ENCODE measurements around the gene ULBP3. TPM values are rescaled to one million over a fixed set of nuclear protein-coding genes. Genes with fewer than 3 reads are reported as not detected.

The ULBP3 gene
- total and polyA plus RNA-seq, 9 of the 15 experiments (the other 6 are each of a cell fraction or from before 2014, with no cell fraction given): 0.25 to 0.33 TPM; not detected in 7

DNA sequence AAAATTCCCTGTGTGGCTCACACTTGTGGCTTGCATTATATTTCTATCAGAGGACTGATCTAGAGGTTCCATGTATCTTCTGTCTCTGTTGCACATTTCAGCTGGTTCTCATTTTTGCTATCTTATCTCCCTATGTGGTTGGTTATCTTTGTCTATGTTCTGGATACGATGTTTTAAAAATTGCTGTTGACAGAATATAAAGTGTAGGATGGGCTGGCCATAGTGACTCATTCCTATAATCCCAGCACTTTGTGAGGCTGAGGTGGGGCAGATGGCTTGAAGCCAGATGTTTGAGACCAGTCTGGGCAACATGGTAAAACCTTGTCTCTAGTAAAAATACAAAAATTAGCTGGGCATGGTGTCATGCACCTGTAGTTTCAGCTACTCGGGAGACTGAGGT is 9.9 kb upstream of the ULBP3 start (continued):
- TF ChIP-seq, protein P1, sequence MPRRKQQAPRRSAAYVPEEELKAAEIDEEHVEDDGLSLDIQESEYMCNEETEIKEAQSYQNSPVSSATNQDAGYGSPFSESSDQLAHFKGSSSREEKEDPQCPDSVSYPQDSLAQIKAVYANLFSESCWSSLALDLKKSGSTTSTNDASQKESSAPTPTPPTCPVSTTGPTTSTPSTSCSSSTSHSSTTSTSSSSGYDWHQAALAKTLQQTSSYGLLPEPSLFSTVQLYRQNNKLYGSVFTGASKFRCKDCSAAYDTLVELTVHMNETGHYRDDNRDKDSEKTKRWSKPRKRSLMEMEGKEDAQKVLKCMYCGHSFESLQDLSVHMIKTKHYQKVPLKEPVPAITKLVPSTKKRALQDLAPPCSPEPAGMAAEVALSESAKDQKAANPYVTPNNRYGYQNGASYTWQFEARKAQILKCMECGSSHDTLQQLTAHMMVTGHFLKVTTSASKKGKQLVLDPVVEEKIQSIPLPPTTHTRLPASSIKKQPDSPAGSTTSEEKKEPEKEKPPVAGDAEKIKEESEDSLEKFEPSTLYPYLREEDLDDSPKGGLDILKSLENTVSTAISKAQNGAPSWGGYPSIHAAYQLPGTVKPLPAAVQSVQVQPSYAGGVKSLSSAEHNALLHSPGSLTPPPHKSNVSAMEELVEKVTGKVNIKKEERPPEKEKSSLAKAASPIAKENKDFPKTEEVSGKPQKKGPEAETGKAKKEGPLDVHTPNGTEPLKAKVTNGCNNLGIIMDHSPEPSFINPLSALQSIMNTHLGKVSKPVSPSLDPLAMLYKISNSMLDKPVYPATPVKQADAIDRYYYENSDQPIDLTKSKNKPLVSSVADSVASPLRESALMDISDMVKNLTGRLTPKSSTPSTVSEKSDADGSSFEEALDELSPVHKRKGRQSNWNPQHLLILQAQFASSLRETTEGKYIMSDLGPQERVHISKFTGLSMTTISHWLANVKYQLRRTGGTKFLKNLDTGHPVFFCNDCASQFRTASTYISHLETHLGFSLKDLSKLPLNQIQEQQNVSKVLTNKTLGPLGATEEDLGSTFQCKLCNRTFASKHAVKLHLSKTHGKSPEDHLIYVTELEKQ (CRISPR knock-in tag; IDR thresholded peaks at IDR 0.05): peak; percentile 48; the same call in 1 of the 2 replicates
- TF ChIP-seq ZFPM2 (CRISPR knock-in tag; IDR thresholded peaks at IDR 0.05) (no peak), ZNF263 (CRISPR knock-in tag; IDR thresholded peaks at IDR 0.05; ENCODE audit: borderline replicate concordance) (no peak), MTA1 (IDR thresholded peaks at IDR 0.05; ENCODE audit: borderline replicate concordance) (peak; percentile 75; the same call in 1 of the 2 replicates), FOXK2 (conservative IDR thresholded peaks at IDR 0.05 in 1 of 2, IDR thresholded peaks at IDR 0.05 in 1 of 2; ENCODE audit: low read depth in 2 of 2) (peak in 1 of 2 experiments; percentile 32; a peak in 1 of 4 replicates), KDM1A (IDR thresholded peaks at IDR 0.05) (peak; percentile 58 to 73)

DNA sequence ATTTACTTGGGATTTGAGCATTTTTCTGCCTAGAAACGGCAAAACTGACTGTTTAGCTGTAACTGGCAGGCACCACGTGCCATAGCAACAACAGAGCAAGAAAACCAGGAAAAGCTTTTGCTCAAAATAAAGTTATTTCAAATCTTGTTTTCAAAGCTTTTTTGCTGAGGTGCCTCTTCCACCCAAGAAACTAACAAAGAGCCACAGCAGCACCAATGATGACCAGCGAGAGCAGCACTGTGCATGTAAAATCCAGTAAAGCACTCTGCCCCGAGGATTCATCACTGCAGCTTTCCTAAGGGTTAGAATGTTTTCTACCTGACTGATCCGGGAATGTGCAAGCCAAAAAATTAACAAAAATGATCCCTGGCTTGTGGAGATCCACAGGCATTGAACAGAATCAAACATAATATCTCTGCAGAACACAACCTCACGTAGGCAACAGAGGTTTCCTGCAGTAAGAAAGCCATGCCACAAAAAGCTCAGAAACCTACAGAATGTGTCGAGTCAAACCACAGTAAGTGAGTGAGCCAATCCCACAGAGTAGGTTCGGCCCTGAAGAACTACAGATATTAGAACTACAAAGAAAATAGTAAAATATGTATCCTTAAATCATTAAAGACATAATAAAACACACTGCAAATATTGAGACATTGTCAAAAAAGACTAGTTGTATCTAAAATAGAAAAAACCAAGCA is 7.4 kb upstream of the ULBP3 start:
- Histone ChIP-seq H3K27ac (ENCODE audit: extremely low read depth, low read depth, low read length) (no peak overlapping the region), H3K9me3 (replicated peaks; ENCODE audit: control insufficient read depth, insufficient read depth, low read depth, low read length) (no peaks in the 10 kb centered on the region), H3K9ac (ENCODE audit: insufficient read depth in 1 of 2, low read depth in 2 of 2, low read length in 2 of 2) (no peak overlapping the region), H4K20me1 (replicated peaks; ENCODE audit: control insufficient read depth, insufficient read depth, low read length) (0 out of 2 replicates have a peak, but pooled peaks cover 3% of the 10 kb centered on the region), H3K79me2 (ENCODE audit: control insufficient read depth, insufficient read depth, low read length) (no peaks in the 10 kb centered on the region), H3K27me3 (ENCODE audit: control insufficient read depth in 2 of 2, insufficient read depth in 2 of 2, low read length in 2 of 2) (peaks cover 10 to 18% of the 10 kb centered on the region in 2 experiments; a peak in 4 of 5 replicates), H3K4me3 (no peak overlapping the region), H2AFZ (ENCODE audit: low read depth, low read length) (no peak overlapping the region), H3K36me3 (ENCODE audit: control insufficient read depth, insufficient read depth, low read length) (no peaks in the 10 kb centered on the region), H3K9me1 (ENCODE audit: control insufficient read depth, insufficient read depth, low read length) (no peaks in the 10 kb centered on the region), H3K4me2 (ENCODE audit: insufficient read depth, low read length) (no peak overlapping the region), H3K4me1 (replicated peaks in 1 of 2; ENCODE audit: control insufficient read depth in 2 of 2, insufficient read depth in 2 of 2, low read length in 2 of 2) (peaks cover 5 to 11% of the 10 kb centered on the region in 2 experiments; a peak in 3 of 5 replicates)
- CTCF ChIA-PET (ENCODE audit: low intra/inter-chr PET ratio): no interaction called here
- no peak for FAIRE-seq
- BruUV-seq (replicated peaks): no TSS peak
- DNase-seq (ENCODE audit: extremely low read depth in 1 of 4, low spot score in 3 of 4): no peak
- POLR2A ChIA-PET: interaction anchor here (0.8 to 0.9 kb wide), 2 partner anchors 20 to 264 kb away, joined by 4 to 5 read pairs; no protein-coding TSS in a partner anchor
- in situ Hi-C loops (cut with MboI): no loop called here
- no peak for ATAC-seq
- intact Hi-C loops (cut with micrococcal nuclease): no loop called here
- TF ChIP-seq SIN3A (IDR thresholded peaks at IDR 0.05; ENCODE audit: borderline replicate concordance in 2 of 2, control insufficient read depth in 1 of 2, low read depth in 2 of 2, low read length in 2 of 2) (no peak), ZFP36 (IDR thresholded peaks at IDR 0.05; ENCODE audit: low read depth, low read length, partially characterized antibody) (peak; percentile 75), BRCA1 (IDR thresholded peaks at IDR 0.05) (no peak), BRCA1 (CRISPR knock-in tag; IDR thresholded peaks at IDR 0.05) (no peak), CBX2 (IDR thresholded peaks at IDR 0.05; ENCODE audit: insufficient read depth, low read length, poor library complexity, severe bottlenecking) (peak; percentile 56)
- TF ChIP-seq, protein P2, sequence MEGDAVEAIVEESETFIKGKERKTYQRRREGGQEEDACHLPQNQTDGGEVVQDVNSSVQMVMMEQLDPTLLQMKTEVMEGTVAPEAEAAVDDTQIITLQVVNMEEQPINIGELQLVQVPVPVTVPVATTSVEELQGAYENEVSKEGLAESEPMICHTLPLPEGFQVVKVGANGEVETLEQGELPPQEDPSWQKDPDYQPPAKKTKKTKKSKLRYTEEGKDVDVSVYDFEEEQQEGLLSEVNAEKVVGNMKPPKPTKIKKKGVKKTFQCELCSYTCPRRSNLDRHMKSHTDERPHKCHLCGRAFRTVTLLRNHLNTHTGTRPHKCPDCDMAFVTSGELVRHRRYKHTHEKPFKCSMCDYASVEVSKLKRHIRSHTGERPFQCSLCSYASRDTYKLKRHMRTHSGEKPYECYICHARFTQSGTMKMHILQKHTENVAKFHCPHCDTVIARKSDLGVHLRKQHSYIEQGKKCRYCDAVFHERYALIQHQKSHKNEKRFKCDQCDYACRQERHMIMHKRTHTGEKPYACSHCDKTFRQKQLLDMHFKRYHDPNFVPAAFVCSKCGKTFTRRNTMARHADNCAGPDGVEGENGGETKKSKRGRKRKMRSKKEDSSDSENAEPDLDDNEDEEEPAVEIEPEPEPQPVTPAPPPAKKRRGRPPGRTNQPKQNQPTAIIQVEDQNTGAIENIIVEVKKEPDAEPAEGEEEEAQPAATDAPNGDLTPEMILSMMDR (IDR thresholded peaks at IDR 0.05 in 2 of 3, conservative IDR thresholded peaks at IDR 0.05 in 1 of 3; ENCODE audit: insufficient read depth in 2 of 3, low read depth in 1 of 3, low read length in 3 of 3): peak in 2 of 3 experiments; percentile 12 to 20; a peak in 1 of 6 replicates
- TF ChIP-seq, protein P3, sequence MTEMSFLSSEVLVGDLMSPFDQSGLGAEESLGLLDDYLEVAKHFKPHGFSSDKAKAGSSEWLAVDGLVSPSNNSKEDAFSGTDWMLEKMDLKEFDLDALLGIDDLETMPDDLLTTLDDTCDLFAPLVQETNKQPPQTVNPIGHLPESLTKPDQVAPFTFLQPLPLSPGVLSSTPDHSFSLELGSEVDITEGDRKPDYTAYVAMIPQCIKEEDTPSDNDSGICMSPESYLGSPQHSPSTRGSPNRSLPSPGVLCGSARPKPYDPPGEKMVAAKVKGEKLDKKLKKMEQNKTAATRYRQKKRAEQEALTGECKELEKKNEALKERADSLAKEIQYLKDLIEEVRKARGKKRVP (CRISPR knock-in tag; IDR thresholded peaks at IDR 0.05): no peak
- WGBS (ENCODE audit: insufficient coverage, low coverage, missing lambda C conversion rate): under 1% methylated on average over 8 of the region's 8 CpGs
